GM20000 (cell line): ENCODE measurements around the gene NUP62.

ENCODE experiments used
- DNase-seq: peaks from one replicate; pipeline ENCODE4 v3.0.0; 2012; ENCODE audit warnings: low spot score
- TF ChIP-seq, protein P1 (sequence below): IDR thresholded peaks from 2 replicates; pipeline ENCODE4 v1.5.1; 2012; ENCODE audit warnings: mild to moderate bottlenecking, control low read depth; ENCODE audit errors: extremely low read depth, missing control alignments

NUP62 gene

DNA sequence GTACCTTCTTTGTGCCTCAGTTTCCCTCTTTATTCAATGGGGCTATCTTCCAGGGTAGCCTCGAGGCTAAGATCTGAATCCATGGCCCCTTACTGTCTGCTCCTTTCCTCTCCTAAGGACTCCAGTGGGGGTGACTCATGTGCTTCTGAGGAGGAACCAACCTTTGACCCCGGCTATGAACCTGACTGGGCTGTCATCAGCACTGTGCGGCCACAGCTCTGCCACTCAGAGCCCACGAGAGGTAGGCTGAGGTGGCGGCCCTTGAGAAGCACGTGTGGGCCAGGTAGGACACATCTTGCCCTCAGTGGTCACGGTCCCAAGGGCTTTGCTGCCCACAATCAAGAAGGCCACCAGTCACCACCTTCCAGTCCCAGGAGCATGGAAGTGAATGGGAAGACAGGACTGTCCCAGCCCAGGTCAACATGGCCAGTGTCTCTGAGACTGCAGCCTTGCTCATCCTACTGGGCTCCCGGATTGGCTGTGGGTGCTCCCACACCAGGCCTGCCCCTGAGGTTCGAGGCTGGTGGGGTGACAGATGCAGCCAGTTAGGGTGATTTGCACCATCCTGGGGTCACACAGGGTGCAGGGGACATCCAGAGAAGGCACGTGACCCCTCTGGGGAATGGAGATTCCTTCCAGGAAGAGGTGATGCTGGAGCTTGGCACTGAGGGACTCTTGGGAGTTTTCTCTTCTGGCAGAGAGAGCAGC is 49.0 kb downstream of the NUP62 start:
- DNase-seq, result no peak
- TF ChIP-seq, protein P1, sequence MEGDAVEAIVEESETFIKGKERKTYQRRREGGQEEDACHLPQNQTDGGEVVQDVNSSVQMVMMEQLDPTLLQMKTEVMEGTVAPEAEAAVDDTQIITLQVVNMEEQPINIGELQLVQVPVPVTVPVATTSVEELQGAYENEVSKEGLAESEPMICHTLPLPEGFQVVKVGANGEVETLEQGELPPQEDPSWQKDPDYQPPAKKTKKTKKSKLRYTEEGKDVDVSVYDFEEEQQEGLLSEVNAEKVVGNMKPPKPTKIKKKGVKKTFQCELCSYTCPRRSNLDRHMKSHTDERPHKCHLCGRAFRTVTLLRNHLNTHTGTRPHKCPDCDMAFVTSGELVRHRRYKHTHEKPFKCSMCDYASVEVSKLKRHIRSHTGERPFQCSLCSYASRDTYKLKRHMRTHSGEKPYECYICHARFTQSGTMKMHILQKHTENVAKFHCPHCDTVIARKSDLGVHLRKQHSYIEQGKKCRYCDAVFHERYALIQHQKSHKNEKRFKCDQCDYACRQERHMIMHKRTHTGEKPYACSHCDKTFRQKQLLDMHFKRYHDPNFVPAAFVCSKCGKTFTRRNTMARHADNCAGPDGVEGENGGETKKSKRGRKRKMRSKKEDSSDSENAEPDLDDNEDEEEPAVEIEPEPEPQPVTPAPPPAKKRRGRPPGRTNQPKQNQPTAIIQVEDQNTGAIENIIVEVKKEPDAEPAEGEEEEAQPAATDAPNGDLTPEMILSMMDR, result no peak

DNA sequence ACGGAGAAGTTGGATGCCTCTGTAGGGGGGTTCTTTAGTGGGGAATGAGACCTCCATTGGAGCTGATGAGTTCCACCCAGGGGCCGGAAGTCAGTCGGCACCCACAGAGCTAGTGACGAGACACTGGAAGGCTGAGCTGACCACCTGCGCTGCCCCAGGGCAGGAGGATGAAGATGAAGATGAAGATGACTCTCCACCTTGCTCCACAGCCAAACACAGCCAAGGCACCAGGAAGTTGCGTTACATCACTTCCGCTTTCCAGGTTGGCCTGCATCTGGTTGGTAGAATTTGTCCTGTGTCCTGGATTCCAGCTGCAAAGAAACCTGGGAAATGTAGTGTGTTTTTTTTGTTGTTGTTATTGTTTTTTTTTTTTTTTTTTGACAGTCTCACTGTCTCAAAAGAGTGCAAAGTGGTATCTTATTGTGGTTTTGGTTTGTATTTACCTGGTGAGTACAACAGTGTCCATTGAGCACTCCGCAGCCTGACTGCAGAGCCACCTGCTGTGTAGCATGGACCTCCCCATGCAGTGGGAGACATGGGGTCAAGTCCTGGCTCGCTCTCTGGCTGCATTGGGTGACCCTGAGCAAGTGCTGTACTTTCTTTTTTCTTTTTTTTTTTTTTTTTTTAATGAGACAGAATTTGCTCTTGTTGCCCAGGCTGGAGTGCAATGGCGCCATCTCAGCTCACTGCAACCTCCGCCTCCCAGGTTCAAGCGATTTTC is 49.9 kb downstream of the NUP62 start:
- no peak for DNase-seq
- TF ChIP-seq, protein P1, result no peak

- DNase-seq, result no peak
- TF ChIP-seq, protein P1, result no peak
Measured at GRCh38 chr19:49878744-49879070, 50.6 kb downstream of the NUP62 start.

DNA sequence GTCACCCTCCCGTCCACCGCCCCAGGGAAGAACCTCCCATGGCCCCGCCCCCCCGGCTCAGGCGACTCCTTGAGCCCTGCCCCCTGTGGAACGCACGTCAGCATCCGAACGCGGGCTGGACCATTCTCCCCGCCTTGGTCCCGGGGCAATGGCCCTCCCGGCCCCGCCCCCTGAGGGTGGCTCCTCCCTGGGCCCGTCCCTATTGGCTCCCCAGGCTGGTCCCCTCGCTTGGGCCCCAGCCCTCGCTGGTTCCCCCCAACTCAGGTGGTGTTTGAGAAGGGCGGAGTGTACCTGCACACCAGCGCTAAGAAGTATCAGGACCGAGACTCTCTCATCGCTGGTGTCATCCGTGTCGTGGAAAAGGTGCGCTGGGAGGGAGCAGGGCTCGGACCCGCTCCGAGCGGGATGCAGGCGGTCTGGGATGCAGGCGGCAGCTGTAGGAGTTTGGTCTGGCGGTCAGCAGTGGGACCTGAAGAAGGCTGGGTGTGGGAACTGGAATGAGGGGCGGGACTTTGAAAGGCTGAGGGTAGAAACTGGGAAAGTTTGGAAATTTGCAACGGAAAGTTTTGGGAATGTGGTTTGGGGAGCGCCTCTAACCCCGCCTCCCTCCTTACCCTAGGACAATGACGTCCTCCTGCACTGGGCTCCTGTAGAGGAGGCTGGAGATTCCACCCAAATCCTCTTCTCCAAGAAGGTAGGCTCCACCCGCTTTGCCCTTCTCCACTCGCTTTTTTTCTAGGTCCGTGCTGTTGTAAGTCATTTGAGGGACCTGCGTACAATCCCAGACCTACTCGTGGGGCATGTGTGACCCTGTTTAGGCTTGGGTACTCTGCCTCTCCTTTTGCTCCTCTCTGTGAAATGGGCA is 51.2 kb downstream of the NUP62 start:
- peak; percentile 97 for DNase-seq
- TF ChIP-seq, protein P1, result no peak

- peak; percentile 95 for DNase-seq
- TF ChIP-seq, protein P1, result no peak
Measured at GRCh38 chr19:49877020-49877878, 52.1 kb downstream of the NUP62 start, which contains the start of the genes AKT1S1 and TBC1D17. AKT1S1 (minus strand) TSS chr19:49877355; CDS start chr19:49873295, 4,060 bp downstream. TBC1D17 (plus strand) TSS chr19:49877702; CDS start chr19:49877724, 22 bp downstream.

DNA sequence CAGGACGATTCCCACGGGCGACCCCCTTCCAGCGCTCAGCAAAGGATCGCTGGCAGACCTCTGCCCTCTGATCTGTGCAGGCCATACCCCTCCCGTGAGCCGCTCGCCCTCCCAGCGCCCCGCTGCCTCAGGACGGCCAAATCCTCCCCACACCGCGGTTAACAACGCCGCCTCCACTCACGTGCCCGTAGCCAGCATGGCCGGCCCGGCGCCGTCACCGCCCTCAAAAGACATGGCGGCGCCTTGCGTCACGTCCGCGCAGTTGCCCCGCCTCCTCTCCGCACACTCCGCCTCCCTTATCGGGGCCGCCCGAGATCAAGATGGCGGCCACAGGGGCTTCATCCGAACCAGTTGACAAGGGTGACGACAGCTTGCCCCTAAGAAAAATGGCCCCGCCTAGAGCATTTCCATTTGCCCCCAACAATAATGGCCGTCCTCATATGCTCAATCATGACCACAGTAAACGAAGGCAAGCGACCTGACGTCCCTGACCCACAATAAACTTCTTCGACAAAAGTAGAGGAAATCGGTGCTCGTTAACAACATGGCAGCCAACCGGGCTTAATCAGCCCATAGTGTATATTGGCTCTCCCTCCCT is 52.8 kb downstream of the NUP62 start:
- peak; percentile 89 for DNase-seq
- TF ChIP-seq, protein P1, result no peak
